Activated T-cell treated with anti-CD3 and anti-CD28 coated beads for 1 hour (primary cell): ENCODE measurements around the gene CUX1.
"Not testable (repeated sequence)": the region's sequence is repeated elsewhere in the genome, so short reads cannot be mapped to it uniquely, and the experiment has no call there.

Source experiments
- DNase-seq: peaks from one replicate; pipeline ENCODE4 v3.0.0-alpha.2; 2020; ENCODE audit warnings: low read depth

CUX1 gene

DNA sequence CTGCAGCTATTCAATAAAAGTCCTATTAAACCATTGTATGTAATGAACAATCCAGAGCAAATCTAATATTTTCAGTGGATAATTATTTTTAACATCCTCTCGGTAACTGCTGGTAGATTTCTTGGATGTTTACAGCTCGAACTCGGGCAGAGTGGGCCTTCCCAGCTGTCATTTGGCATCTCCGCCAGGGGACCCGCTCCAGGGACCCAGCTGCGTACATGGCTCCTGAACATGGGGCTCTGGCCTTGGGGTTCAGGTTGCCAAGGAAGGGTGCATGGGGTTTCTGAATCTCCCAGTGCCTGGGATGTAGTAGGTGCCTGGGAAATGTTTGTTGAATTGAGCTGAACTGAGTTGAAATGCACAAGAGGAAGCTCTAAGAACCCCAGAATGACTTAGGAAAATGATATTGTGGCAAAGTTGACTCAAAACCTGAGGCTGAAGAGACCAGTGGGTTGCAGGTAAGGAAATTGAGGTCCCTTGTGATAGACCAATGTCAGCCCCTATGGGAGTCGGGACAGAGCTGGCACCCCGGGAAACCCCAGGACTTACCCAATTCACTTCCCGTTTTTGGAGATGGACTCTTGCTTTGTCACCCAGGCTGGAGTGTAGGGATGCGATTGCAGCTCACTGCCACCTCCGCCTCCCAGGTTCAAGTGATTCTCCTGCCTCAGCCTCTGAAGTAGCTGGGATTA is 228.4 kb downstream of the CUX1 start:
- DNase-seq = no peak

DNA sequence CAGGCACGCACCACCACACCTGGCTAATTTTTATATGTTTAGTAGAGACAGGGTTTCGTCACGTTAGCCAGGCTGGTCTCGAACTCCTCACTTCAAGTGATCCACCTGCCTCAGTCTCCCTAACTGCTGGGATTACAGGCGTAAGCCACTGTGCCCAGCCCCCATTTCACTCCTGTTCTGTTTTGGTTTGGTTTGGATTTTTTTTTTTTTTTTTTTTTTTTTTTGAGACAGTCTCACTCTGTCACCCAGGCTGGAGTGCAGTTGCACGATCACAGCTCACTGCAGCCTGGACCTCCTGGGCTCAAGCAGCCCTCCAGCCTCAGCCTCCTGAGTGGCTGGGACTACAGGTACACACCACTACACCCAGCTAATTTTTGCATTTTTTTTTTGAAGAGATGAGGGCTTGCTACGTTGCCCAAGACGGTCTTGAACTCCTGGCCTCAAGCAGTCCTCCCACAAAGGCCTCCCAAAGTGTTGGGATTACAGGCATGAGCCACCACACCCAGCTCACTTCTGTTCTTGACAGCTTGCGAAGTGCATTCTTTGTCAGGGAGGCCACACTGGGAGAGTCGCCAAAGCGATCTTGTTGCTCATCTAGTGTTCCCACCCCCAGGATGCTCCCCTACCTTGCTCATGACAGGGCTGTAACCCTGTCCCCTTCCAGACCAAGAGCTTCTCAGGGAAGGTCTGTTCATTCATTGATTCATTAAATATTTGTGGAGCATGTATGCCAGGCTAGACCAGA is 229.1 kb downstream of the CUX1 start:
- DNase-seq = no peak

DNA sequence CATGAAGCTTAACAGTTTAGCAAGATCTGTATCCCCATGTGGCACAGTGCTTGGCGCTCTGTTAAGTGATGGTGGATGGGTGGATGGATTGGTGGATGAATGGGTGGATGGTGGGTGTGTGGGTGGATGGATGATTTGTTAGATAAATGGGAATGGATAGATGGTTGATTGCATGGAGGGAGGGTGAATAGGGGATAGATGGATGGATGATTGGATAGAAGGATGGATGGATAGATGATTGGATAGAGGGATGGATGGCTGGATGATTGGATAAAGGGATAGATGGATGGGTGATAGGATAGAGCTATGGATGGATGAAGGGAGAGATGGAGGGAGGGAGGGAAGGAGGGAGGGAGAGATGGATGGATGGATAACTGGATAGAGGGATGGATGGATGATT is 229.7 kb downstream of the CUX1 start:
- DNase-seq = no peak

DNA sequence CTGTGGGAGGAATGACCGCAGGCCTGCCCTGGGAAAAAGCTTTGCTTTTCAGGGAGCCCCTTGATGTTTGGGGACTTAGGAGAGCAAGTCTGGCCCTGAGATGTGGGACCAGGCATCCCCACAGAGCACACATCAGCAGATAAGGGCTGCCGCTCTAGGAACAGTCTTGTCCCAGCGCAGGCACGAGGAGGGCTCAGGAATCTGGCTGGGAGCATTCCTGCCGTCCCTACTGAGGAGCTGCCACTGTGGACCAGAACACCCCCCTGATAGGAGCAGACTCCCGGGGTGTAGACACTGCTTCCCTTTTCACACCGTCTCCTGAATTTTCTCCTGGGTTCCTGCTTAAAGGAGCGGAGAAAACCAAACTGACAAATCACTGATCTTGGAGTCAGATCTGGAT is 232.3 kb downstream of the CUX1 start:
- no peak for DNase-seq

DNA sequence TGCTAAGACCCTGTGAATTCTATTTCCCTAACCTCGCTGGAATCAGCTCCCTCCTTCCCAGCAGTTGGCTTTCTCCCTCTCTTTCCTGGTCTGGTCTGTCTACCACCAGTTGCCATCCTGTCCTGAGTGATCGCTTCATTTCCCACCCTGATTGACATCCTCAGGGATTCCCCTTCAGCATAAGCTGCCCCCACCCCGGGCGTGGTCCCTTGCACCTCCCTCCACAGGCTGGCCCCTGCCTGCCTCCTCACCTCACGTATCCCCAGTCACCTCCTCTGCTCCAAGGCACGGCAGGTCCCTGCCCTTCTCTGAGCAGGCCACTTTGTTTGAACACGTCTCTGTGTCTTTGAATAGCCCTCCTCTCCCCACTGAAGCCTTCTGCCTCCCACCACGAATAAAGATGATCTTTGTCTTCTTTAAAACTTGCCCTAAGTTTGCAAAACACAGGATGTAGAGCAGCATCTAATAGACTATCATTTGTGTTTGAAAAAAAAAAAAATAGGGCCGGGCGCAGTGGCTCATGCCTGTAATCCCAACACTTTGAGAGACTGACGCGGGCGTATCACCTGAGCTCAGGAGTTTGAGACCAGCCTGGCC is 233.5 kb downstream of the CUX1 start:
- no peak for DNase-seq

DNA sequence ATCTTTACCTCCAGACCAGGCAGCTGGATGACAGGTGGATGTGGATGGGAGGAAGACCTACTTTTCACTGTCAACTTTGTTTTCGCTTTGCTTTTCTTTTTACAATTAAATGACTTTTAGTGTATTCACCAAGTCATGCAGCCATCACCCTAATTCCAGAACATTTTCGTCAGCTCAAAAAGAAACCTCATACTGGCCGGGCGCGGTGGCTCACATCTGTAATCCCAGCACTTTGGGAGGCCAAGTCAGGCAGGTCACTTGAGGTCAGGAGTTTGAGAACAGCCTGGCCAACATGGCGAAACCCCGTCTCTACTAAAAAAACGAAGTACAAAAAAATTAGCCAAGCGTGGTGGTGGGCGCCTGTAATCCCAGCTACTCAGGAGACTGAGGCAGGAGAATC is 234.3 kb downstream of the CUX1 start:
- not testable (repeated sequence) for DNase-seq

DNA sequence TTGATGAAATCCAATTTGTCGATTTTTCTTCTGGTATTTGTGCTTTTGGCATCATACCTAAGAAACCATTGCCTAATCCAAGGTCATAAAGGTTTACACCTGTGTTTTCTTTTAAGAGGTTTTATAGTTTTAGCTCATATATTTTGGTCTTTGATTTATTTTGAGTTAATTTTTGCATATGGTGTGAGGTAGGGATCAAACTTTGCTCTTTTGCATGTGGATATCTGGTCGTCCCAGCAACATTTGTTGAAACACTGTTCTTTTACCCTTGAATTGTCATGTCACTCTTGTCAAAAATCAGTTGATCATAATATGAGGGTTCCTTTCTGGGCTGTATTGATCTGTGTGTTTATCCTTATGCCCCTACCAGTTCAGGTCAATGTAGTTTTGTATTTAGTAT is 236.7 kb downstream of the CUX1 start:
- DNase-seq = no peak

DNA sequence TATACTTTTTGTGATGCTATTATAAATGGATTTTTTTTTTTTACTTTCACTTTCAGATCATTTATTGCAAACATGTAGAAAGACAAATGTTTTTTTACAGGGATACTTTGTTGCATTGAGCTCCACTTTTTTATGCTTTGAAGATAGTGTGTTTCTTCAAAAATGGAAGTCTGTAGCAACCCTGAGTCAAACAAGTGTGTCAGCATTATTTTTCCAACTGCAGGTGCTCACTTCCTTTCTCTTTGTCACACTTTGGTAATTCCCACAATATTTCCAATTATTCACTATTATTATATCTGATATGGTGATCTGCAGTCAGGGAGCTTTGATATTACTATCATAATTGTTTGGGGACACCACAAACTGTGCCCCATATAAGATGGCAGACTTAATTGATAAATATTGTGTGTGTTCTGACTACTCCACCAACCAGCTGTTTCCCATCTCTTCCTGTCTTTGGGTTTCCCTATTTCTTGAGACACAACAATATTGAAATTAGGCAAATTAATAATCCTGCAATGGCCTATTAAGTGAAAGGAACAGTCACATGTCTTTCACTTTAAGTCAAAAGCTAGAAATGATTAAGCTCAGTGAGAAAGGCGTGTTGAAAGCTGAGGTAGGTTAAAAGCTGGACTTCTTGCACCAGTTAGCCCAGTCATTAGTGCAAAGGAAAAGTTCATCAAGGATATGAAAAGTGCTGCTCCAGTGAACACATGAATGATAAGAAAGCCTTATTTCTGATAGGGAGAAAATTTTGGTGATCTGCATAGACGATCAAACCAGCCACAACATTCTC is 238.0 kb downstream of the CUX1 start:
- no peak for DNase-seq

DNA sequence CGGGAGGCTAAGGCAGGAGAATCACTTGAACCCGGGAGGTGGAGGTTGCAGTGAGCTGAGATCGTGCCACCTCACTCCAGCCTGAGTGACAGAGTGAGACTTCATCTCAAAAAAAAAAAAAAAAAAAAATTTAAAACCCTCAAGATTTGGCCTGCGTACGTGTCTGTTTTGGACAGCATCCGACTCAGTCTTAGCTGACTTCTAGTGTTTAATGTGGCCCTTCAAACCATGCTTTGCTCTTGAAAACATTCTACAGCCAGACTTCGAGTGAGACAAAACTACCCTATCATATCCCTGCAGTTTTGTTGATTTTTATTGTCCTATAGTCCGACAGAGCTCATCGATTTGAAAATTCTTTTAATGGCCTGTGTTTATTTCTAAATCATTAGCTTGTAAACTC is 242.1 kb downstream of the CUX1 start:
- no peak for DNase-seq

DNA sequence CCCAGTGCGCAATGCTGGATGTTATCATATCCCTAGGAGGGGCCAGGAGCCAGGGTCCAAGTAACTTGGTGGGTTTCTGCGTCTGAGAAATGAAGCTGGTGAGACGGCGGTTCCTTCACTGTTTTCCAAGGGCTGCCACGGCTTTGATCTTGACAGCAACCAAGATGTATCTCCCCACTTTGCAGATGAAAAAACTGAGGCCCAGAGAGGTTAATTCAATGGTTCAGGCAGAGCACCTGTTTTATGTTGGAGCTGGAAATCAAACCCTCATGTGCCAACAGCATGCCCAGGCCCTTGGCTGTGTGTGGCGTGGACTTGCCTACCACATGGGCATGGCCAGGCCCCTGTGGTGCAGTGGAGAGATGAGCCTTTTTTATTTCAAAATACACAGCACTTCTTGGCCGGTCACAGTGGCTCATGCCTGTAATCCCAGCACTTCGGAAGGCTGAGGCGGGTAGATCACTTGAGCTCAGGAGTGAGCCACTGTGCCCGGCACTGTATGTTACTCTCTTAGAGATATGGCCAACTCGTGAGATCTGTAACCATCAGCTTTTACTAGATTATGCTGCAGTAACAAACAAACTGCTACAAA is 244.0 kb downstream of the CUX1 start:
- DNase-seq = no peak

DNA sequence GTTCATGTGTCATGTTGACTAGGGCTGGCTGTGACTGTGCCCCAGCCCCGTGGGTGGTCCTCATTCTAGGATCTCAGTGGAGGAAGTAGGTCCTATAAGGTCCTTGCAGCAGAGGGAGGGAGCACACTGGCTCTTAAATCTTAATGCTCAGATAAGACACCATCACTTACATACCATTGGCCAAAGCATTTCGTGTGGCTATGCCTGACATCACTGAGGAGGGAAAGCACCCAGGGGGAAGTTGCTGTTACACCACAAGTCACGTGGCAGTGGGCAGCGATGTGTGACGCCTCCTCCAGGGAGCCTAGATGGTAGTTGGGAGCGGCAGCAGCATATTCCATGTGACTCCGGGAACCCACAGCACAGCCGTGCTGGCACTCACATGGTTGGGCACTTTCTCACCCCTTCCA is 244.6 kb downstream of the CUX1 start:
- no peak for DNase-seq

DNA sequence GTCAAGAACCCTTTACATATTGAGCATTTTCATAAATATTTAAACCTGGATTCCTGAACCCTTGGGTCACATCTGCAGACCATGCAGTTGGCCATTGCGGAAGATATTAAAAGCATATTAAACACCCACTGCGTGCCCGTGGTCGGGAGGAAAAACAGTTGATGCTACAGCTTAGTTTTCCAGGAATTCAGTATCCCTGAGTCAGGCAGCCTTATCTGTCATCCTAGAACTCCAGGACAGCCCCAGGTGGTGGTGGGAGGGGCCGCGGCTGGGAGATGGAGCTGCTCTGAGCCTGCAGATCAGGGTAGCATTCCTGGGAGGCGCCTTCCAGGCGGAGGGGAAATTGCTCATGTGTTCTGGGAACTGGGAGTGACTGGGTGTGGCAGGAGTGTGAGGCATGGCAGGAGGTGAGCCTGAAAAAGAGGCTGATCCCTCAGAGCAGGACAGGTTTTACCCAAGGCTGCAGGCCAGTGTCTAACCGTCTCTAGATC is 246.3 kb downstream of the CUX1 start:
- no peak for DNase-seq

DNA sequence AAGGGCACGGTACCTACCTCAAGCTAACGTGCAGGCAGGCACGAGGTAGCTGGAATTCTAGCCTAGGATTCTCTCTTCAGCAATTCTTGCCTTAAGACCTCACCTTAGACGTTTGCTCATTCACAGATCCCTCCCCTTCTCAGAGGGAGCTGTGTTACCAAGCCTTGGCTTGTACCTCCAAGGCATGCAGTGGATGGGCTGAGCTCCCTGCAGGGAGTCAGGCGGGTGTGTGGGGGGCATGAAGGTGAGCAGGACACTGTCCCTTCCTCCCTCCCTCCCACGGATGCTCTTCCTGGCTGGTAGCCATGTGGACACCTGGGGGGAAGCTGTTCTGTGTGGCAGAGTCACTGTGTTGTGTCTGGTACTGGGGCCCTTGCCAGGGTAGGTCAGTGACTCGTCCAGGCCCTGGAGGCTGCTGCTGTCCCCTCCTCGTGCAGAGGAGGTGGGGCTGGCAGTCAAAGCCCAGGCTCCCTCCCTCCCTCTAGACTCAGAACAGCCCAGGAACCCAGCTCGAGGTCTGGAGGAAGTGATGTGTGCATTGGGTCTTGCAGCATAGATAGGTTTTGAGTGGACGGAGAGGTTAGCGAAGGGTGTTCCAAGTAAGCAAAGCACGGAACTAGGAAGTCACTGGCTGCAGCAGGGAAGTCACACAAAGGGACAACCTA is 247.1 kb downstream of the CUX1 start:
- no peak for DNase-seq

DNA sequence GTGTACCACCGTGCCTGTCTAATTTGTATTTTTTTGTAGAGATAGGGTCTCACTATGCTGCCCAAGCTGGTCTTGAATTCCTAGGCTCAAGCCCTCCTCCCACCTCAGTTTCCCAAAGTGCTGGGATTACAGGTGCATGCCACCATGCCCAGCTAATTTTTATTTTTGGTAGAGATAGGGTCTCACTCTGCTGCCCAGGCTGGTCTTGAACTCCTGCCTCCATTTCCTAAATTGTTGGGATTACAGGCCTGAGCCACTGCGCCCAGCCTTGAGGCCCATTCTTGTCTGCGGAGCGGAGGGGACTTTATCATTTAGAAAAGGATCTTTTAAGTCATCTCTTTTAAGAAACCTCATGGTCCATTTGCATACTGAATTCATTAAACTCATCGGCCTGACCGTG is 247.8 kb downstream of the CUX1 start:
- no peak for DNase-seq

DNA sequence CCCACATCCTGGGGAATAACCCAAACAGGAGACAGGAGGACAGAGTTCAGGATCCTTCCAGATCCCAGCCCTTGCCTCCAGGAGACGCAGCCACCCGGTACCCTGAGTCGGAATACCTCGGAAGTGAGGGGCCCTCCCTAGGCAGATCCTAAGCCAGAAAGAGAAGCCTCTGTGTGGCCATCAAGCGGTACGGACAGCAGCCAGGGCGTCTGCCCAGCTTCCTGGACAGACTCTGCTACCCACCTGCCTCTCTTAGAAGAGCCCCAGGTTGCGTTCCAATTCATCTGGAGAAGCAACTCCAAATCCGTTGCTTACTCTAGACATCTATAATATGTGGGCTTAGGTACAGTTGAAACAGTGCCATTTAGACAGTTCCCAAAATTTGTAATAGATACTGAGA is 249.1 kb downstream of the CUX1 start:
- no peak for DNase-seq

DNA sequence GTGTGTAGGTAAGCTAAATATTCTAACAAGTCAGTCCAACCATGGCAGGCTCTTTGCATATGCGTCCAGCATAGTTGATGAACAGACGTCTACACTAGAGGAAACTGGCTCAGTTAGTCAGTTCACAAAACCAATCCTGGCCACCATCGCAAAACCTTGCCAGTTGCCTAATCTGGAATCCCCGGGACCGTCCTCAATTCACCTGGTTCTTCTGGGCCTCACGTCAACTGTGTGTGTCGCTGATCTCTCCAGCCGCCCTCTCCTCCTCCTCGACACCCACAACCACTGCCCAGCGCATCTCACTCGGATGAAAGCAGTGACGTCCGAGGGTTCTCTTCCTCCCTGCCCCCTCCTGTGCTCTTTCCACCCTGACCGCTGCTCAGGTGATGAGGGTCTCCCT is 251.4 kb downstream of the CUX1 start:
- DNase-seq = no peak

DNA sequence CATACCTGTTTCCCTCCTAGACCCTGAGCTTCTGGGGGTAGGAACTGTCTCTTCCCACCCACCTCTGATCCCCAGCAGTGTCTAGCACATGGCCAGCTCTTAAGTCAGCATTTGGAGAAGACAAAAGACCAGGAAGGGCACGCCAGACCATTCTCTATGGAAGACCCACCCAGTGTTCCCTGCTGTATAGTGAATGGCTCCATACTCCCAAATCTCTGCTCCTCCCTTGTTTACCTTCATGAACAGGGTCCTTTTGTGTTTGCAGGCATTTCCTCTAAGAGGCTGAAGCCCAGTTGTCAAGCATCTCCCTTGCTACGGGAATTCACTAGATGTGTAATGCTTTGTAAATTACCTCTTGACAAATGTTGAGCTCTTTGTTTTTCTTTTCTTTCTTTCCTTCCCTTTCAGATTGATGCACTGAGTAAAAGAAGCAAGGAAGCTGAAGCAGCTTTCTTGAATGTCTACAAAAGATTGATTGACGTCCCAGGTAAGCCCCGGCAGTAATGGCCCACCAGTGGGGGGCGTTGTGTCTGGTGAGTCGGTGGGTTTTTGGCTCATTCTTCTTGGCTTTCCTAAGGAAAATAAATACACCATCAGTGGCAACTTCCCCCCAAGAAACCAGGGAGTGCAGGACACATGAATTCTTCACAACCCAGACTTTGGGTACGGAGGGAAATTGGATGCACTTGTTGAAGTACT is 252.7 kb downstream of the CUX1 start:
- DNase-seq = no peak

DNA sequence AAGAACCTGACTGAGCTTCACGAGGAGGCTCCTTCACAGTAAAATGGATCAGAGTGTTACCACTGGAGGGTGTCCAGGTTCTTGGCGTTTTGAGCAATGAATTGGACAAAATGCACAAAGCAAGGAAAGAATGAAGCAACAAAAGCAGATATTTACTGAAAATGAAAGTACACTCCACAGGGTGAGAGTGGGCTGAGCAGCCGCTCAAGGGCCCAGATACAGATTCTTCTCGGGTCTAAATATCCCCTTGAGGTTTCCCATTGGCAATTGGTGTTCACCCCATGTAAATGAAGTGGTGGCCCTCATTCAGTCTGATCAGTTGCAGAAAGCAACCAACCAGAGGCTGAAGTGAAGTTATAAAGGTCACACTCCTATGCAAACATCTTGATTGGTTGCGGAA is 254.6 kb downstream of the CUX1 start:
- no peak for DNase-seq

DNA sequence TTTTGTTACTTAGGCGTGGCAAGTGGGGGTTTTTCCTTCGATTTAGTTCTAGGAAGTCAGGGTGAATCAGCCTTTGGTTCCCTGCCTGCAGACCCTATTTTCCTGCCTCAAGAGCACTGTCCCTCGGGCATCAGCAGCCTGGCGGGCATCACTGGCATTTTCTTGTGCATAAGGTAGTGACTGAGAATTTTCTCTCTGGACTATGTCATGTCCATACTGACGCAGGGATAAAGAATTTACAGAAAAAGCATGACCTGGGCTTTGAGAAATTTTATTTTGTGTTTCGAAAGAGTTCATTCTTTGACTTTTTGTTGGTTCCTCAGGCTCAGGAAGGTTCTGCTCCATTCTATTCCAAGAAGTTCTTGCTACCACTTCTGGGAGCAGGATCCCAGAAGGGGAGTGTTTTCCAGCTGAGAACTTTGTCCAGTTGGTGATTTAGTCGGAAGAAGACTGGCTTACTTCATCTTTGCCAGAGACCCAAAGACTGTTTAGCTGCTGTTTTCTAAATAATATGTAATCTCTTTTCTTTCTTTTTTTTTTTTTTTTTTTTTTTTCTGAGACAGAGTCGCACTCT is 255.3 kb downstream of the CUX1 start:
- no peak for DNase-seq
